ENCODE measurements around the gene ENTR1.

GRCh38 chr9:136379003-136379287 lies 31.5 kb downstream of the ENTR1 start:
- TF ChIP-seq, protein P1, sequence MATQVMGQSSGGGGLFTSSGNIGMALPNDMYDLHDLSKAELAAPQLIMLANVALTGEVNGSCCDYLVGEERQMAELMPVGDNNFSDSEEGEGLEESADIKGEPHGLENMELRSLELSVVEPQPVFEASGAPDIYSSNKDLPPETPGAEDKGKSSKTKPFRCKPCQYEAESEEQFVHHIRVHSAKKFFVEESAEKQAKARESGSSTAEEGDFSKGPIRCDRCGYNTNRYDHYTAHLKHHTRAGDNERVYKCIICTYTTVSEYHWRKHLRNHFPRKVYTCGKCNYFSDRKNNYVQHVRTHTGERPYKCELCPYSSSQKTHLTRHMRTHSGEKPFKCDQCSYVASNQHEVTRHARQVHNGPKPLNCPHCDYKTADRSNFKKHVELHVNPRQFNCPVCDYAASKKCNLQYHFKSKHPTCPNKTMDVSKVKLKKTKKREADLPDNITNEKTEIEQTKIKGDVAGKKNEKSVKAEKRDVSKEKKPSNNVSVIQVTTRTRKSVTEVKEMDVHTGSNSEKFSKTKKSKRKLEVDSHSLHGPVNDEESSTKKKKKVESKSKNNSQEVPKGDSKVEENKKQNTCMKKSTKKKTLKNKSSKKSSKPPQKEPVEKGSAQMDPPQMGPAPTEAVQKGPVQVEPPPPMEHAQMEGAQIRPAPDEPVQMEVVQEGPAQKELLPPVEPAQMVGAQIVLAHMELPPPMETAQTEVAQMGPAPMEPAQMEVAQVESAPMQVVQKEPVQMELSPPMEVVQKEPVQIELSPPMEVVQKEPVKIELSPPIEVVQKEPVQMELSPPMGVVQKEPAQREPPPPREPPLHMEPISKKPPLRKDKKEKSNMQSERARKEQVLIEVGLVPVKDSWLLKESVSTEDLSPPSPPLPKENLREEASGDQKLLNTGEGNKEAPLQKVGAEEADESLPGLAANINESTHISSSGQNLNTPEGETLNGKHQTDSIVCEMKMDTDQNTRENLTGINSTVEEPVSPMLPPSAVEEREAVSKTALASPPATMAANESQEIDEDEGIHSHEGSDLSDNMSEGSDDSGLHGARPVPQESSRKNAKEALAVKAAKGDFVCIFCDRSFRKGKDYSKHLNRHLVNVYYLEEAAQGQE (IDR thresholded peaks at IDR 0.05; ENCODE audit: borderline replicate concordance), result no peak
- TF ChIP-seq, protein P2, sequence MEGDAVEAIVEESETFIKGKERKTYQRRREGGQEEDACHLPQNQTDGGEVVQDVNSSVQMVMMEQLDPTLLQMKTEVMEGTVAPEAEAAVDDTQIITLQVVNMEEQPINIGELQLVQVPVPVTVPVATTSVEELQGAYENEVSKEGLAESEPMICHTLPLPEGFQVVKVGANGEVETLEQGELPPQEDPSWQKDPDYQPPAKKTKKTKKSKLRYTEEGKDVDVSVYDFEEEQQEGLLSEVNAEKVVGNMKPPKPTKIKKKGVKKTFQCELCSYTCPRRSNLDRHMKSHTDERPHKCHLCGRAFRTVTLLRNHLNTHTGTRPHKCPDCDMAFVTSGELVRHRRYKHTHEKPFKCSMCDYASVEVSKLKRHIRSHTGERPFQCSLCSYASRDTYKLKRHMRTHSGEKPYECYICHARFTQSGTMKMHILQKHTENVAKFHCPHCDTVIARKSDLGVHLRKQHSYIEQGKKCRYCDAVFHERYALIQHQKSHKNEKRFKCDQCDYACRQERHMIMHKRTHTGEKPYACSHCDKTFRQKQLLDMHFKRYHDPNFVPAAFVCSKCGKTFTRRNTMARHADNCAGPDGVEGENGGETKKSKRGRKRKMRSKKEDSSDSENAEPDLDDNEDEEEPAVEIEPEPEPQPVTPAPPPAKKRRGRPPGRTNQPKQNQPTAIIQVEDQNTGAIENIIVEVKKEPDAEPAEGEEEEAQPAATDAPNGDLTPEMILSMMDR (IDR thresholded peaks at IDR 0.05; ENCODE audit: poor library complexity, severe bottlenecking), result no peak

All from neural cell (in vitro differentiated cells).